Neutrophil (primary cell): ENCODE measurements around the gene JUND.

Experiments
- H3K27ac ChIP-seq: fragments of 200-600 bp; sonication (generic); 2 replicates; pipeline ENCODE4 v1.5.1; 2016; ENCODE audit warnings: mild to moderate bottlenecking, moderate library complexity
- H3K27me3 ChIP-seq: fragments of 200-600 bp; sonication (generic); 2 replicates; pipeline ENCODE4 v1.6.0; 2016; ENCODE audit warnings: mild to moderate bottlenecking
- H3K36me3 ChIP-seq: fragments of 200-600 bp; sonication (generic); 2 replicates; pipeline ENCODE4 v1.5.1; 2017
- H3K4me1 ChIP-seq, 2 experiments: fragments of 200-600 bp in 1 of 2; sonication (generic) in 1 of 2; 1 replicate in 1 of 2; 2 replicates in 1 of 2; pipeline versions ENCODE4 v1.5.1 to v1.6.1; 2013 to 2016; ENCODE audit warnings: low read depth in 1 of 2, low read length in 1 of 2, mild to moderate bottlenecking in 1 of 2, moderate library complexity in 1 of 2; ENCODE audit not compliant: control insufficient read depth in 1 of 2, insufficient read depth in 1 of 2
- H3K4me3 ChIP-seq, 2 experiments: fragments of 200-600 bp in 1 of 2; sonication (generic) in 1 of 2; 1 replicate in 1 of 2; 2 replicates in 1 of 2; pipeline ENCODE4 v1.5.1; 2013 to 2016; ENCODE audit warnings: low read depth in 1 of 2, low read length in 1 of 2, mild to moderate bottlenecking in 1 of 2, moderate library complexity in 1 of 2
- H3K9me3 ChIP-seq: fragments of 200-600 bp; sonication (generic); 2 replicates; pipeline ENCODE4 v1.5.1; 2016
- CTCF ChIP-seq: fragments of 200-600 bp; sonication (generic); IDR thresholded peaks from 2 replicates; pipeline ENCODE4 v1.5.1; 2016; ENCODE audit warnings: antibody characterized with exemption

The JUND gene

GRCh38 chr19:18262144-18262543 is 19.3 kb downstream of the JUND start:
- Histone ChIP-seq H3K4me1 (no peaks in the 10 kb centered on the region), H3K27me3 (no peaks in the 10 kb centered on the region), H3K4me3 (no peak overlapping the region), H3K9me3 (no peaks in the 10 kb centered on the region), H3K36me3 (peaks cover 2% of the 10 kb centered on the region), H3K27ac (no peak overlapping the region)
- no peak for TF ChIP-seq CTCF

GRCh38 chr19:18261474-18261873 is 19.9 kb downstream of the JUND start:
- Histone ChIP-seq H3K27me3 (no peaks in the 10 kb centered on the region), H3K9me3 (no peaks in the 10 kb centered on the region), H3K4me3 (no peak overlapping the region), H3K4me1 (no peaks in the 10 kb centered on the region), H3K27ac (no peak overlapping the region), H3K36me3 (no peaks in the 10 kb centered on the region)
- no peak for TF ChIP-seq CTCF

DNA sequence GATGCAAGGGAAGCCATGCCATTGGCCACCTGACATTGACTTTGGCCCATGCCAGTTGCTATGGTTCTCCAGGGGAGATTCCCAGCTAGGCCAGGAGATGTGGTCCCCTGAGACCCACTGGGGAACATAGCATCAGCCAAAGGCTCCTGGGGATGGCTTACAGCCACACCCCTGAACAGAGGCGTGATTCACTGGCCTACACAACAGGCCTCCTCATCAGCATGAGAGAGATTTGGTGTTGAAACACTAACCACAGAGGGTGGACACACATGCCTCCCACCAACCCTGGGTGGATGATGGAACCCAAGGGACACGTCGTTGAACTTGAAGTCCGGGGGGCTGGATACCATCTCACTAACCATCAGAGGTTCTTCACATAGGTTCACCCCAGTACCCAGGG is 21.5 kb downstream of the JUND start:
- H3K4me1 ChIP-seq = no peaks in the 10 kb centered on the region
- no peaks in the 10 kb centered on the region for H3K36me3 ChIP-seq
- TF ChIP-seq CTCF = no peak
- no peak overlapping the region for H3K27ac ChIP-seq
- H3K9me3 ChIP-seq = no peaks in the 10 kb centered on the region
- no peak overlapping the region for H3K4me3 ChIP-seq
- H3K27me3 ChIP-seq = peaks cover 9% of the 10 kb centered on the region

DNA sequence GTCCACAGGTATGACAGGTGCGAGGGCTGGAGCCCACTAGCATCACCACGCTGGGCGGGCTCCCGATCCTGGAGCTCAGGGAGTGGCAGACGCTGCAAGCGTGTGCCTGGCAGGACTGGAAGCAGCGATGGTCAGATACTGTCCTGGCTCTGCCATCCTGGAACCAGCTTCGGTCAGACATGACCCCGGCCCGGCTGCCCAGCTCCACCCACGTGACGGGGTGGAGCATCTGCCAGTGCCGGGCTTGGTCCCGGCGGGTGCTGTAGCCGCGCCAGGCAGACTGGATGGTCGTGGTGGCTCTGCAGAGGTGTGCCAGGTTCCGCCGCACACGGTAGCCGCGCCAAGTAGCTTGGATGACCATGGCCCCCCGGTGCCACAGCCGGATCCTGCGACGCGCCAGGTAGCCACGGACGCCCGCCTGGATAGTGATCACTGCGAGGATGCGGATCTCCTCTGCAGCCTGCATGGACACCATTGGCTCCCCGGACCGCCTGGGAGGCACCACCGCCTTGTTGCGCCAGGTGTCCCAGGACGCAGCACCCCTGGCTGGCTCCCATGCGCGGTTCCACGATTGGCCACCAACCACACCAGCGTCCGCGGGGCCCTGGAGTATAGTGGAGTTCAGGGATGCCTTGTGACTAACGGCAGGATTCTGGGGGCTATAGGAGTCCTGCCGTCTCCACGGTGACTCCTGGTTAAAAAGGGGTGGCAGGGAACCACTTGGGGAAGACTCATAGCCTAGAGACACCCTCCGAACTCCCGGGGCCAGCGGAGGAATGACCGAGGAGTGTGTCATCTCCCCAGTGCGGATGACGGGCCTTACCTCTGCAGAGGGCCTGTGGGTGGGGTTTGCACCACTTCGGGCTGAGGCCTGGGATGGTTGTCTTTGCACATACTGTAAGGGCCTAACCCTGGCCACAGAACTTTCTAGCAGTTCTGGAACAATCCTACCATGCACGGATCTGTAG is 23.6 kb downstream of the JUND start:
- peaks cover 27% of the 10 kb centered on the region for H3K27me3 ChIP-seq
- H3K4me3 ChIP-seq = no peak overlapping the region
- H3K36me3 ChIP-seq = no peaks in the 10 kb centered on the region

More for the DNA sequence above, 23.6 kb downstream of the JUND start:
- TF ChIP-seq CTCF = no peak
- H3K9me3 ChIP-seq = no peaks in the 10 kb centered on the region
- H3K27ac ChIP-seq = no peak overlapping the region
- peaks cover 0 to 4% of the 10 kb centered on the region in 2 experiments for H3K4me1 ChIP-seq
